GM18873 (cell line): ENCODE measurements around the gene HSD17B1.

Source experiments
- ATAC-seq: cut with Tn5 transposase; IDR thresholded peaks from one replicate; pipeline ENCODE4 v1.9.1; 2021; ENCODE audit warnings: mild to moderate bottlenecking, moderate library complexity, moderate number of reproducible peaks; ENCODE audit not compliant: unreplicated experiment, low FRiP score

Gene HSD17B1

GRCh38 chr17:42591411-42591810 lies 38.7 kb downstream of the HSD17B1 start:
- no peak for ATAC-seq

GRCh38 chr17:42596386-42596785 lies 43.7 kb downstream of the HSD17B1 start:
- no peak for ATAC-seq

- ATAC-seq, result no peak
Observed at GRCh38 chr17:42598905-42599304, 46.2 kb downstream of the HSD17B1 start.

GRCh38 chr17:42603318-42603717 lies 50.6 kb downstream of the HSD17B1 start:
- ATAC-seq, result no peak
